GM12801 (cell line): ENCODE results near the gene MAP3K9.

Experiments used
- TF ChIP-seq, protein P1 (sequence below): IDR thresholded peaks from one replicate; pipeline ENCODE4 v1.5.1; 2011; ENCODE audit warnings: control low read depth; ENCODE audit not compliant: insufficient read length; ENCODE audit errors: extremely low read depth

The MAP3K9 gene

DNA sequence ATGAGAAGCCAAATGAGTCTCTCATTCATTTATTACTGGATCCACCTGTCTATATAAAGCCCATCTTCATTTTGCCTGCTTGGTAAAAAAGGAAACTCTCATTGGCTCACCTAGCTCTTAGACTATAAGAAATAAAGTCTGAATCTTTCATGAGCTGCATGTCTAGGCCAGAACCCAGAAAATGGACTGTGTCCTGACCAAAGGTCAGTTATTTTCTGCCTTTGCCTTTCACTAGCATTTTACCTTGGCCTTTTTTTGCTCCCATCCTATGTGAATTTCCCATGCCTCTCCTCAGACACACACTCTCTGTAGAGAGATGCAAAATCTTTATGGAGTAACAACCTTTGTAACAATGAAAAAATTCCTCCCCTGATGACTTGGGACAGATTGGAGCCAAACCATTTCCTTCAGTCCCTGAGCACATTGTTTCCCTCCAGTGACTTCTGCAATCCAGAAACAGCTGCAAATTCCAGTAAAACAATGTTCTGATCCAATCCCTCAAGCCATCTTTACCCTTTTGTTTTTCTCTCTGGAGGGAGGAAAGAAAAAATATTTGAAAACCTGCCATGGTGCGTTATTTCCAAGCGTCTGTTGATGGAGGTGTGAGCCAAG is 33.6 kb upstream of the MAP3K9 start:
- TF ChIP-seq, protein P1, sequence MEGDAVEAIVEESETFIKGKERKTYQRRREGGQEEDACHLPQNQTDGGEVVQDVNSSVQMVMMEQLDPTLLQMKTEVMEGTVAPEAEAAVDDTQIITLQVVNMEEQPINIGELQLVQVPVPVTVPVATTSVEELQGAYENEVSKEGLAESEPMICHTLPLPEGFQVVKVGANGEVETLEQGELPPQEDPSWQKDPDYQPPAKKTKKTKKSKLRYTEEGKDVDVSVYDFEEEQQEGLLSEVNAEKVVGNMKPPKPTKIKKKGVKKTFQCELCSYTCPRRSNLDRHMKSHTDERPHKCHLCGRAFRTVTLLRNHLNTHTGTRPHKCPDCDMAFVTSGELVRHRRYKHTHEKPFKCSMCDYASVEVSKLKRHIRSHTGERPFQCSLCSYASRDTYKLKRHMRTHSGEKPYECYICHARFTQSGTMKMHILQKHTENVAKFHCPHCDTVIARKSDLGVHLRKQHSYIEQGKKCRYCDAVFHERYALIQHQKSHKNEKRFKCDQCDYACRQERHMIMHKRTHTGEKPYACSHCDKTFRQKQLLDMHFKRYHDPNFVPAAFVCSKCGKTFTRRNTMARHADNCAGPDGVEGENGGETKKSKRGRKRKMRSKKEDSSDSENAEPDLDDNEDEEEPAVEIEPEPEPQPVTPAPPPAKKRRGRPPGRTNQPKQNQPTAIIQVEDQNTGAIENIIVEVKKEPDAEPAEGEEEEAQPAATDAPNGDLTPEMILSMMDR = no peak

DNA sequence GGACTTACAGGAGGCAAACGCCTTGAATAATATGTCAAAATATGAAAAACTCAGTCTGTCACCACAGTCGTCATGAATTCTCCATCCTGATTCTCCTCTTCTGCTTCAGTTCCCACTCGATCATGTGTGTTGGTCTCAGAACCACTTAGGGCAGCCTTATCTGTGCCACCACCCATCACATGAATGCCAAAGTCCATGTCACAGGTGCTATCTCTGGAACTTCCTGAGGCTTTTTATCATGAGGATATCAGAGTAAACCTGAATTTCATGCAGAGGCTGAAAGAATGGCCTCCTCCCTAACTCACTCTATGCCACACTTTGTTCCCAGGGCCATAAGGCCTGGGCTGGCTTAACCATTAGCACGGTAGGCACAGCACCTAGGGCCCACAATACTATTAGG is 28.8 kb upstream of the MAP3K9 start:
- TF ChIP-seq, protein P1 = no peak

DNA sequence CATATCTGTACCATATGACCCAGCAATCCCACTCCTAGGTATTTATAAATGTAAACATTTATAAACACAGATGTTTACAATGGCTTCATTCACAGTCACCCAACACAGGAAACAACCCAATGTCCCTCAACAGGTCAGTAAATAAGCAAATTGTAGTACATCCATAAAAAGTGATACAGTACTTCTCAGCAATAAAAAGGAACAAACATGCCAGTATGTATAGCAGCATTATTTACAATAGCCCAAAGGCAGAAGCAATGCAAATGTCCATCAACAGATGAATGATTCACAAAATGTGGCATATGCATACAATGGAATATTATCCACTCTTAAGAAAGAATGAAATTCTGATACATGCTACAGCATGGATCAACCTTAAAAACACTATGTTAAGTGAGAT is 27.6 kb upstream of the MAP3K9 start:
- TF ChIP-seq, protein P1 = no peak

DNA sequence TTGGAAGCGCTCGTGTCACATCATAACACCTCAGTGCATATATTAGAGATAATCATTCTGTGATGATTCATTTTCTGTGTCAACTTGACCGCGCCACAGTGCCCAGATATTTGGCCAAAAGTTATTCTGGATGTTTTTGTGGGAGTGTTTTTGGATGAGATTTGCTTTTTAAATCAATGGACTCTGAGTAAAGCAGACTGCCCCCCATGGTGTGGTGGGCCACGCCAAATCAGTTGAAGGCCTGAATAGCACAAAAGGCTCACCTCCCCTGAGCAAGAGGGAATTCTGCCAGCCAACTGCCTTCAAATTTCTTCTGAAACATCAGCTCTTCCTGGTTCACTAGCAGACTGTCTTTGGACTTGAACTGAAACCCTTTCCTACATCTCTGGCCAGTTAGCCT is 24.6 kb upstream of the MAP3K9 start:
- TF ChIP-seq, protein P1 = no peak

DNA sequence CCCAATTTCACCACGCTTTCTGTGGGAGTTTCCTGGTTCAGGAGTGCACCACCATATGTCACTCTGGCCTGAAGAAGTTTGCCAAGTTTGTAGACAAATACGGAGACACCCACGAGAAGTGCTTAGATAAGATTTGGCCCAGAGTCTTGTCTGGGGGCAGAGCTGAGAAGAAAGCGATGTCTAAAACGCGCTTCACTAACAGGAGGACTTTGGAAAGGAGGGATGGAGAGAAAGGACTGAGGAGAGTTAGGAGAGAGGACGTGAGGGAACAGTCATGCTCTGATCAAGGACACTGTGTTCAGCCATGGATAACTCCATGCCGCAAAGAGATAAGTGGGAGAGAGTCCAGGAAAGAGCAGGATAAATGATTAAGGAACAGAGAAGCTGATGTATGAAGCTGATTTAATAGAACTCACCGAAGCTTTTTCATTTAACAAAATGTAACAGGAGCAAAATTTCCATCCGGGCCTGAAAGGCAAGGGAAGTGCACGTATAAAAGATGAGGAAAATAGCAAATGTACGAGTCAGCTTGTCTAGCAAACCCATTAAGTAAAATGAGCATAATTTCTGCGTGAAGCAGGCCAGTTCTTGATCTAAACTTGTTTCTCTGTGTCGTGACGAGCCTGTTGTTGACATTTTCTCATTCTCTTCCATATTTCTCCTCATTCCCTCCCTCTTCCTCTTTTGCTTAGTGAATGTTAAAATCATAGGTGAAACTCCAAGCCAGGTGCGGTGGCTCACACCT is 23.4 kb upstream of the MAP3K9 start:
- TF ChIP-seq, protein P1 = no peak

DNA sequence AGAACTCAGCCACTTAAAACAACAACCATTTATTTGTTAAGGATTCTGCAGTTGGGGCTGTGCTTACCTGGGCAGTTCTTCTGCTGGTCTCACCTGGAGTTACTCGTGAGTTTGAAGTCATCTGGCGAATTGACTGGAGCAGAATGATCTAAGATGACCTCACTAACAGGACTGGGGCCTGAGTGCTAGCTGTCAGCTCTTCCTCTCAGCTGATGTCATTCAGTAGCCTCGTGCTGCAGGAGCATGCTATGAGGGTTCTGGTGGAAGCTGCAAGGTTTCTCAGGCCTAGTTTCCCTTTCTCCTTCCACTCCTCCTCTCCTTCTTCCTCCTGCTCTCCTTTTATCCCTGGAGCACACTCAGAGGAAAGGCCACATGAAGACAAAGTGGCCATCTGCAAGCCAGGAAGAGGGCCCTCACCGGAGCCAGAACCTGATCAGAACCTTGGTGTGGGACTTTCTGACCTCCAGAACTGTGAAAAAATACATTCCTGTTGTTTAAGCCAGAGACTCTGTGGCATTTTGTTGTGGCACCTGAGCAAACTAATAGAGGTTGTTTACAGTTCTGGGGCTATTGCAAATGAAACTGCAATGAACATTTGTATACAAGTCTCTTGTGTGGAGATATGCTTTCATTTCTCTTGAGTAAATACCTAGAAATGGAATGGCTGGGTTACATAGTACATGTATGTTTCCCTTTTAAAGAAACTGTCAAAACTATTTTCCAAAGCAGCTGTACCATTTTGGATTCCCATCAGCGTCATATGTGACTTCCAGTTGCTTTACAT is 21.9 kb upstream of the MAP3K9 start:
- TF ChIP-seq, protein P1 = no peak

DNA sequence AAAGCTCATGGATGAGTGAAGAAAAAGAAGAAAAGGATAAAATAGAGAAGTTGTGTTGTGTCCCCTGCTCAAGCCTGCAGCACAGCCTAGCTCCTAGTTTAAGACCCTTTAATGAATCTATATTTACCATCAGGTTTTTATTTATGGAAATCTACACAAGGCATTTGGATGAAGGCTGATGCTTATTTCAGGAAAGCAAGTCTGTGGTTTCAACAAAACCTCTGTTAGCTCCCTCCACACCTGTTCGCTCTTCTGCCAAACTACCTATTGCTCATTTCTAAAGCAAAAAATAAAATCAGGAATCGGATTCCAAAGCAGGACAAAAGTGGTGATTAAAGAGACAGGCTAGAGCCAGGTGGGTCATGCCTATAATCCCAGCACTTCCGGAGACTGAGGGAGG is 18.9 kb upstream of the MAP3K9 start:
- TF ChIP-seq, protein P1 = no peak
